GM12891 (cell line): ENCODE measurements around the gene MS4A13.
A peak's percentile ranks its signal among the peaks of the same experiment; 100 is the strongest.

Experiments
- POLR2A ChIP-seq: IDR thresholded peaks from 2 replicates; pipeline ENCODE4 v1.6.1; 2011; ENCODE audit warnings: low read depth, low read length, control low read depth
- POLR2AphosphoS5 ChIP-seq: IDR thresholded peaks from 2 replicates; pipeline ENCODE4 v1.6.1; 2011; ENCODE audit warnings: low read depth, low read length, control low read depth
- POU2F2 ChIP-seq: IDR thresholded peaks from 2 replicates; pipeline ENCODE4 v1.6.1; 2011; ENCODE audit warnings: low read depth, mild to moderate bottlenecking, control low read depth, low read length, moderate library complexity
- TAF1 ChIP-seq: IDR thresholded peaks from 2 replicates; pipeline ENCODE4 v1.6.1; 2011; ENCODE audit warnings: low read depth, low read length, control low read depth

GRCh38 chr11:60563553-60564235 is 48.5 kb downstream of the MS4A13 start:
- TF ChIP-seq POLR2A, result no peak
- no peak for TF ChIP-seq POLR2AphosphoS5
- 0 out of 2 replicates have a peak, but pooled peaks have one; percentile 14 for TF ChIP-seq POU2F2
- no peak for TF ChIP-seq TAF1
